GM19351 (cell line): ENCODE data around the gene JMJD6.
"Not testable (repeated sequence)": the region's sequence is repeated elsewhere in the genome, so short reads cannot be mapped to it uniquely, and the experiment has no call there.

Experiments used
- ATAC-seq: cut with Tn5 transposase; IDR thresholded peaks from one replicate; pipeline ENCODE4 v1.9.1; 2021; ENCODE audit warnings: mild to moderate bottlenecking, moderate library complexity; ENCODE audit not compliant: unreplicated experiment

Gene JMJD6

GRCh38 chr17:76700617-76701470 lies 25.6 kb downstream of the JMJD6 start:
- no peak for ATAC-seq

GRCh38 chr17:76700270-76700616 lies 26.2 kb downstream of the JMJD6 start:
- no peak for ATAC-seq

DNA sequence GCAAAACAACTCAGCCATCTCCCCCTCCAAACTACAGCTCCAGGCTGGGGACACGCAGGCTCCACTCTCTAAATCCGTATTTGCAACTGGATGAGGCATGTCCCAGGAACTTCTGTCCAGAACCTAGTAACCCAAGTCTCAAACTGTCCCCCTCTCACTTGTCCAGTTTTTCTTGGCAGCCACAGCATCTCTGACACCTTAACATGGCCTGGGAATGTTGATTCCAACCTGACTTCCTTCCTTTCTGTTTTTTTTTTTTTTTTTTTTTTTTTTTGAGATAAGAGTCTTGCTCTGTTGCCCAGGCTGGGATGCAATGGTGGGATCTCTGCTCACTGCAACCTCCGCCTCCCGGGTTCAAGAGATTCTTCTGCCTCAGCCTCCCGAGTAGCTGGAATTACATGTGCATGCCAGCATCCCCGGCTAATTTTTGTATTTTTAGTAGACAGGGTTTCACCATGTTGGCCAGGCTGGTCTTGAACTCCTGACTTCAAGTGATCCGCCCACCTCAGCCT lies 27.9 kb downstream of the JMJD6 start:
- not testable (repeated sequence) for ATAC-seq

DNA sequence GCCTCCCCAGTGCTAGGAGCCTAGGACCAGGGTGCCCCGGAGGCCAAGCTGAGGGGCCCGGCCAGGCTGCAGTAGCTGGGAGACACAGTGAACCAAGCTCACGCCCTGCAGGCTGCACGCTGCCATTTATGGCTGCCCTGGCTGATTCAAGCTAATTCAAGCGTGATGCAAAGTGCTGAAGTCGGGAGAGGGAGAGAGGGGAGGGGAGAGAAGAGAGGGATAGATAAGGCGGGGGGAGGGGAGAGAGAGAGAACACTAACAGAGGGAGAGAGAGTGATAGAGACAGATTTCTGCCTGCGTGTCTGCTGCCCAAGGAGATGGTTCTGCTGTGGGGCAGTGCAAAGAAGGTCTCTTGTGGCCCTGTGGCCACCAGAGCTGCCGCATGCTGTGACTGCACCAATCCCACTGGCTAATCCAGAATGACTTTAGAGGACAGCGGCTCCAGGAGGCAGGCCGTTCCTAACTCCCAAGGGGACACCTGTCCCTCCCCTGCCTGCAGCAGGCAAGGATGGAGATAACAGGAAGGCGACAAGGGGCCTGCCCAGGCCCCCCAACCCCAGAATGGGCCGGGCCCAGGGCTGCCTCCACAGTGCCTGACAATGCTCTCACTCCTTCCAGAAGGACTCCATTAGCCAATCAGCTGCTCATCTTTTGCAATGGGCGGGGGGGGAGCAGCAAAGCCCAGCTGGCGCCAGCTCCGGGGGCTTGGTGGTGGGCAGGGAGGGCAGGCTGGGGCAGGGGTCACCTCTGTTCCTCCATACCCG lies 28.5 kb downstream of the JMJD6 start:
- no peak for ATAC-seq

- no peak for ATAC-seq
Measured at GRCh38 chr17:76696763-76697701, 29.4 kb downstream of the JMJD6 start.

- ATAC-seq, result no peak
Measured at GRCh38 chr17:76695059-76695831, 31.2 kb downstream of the JMJD6 start.

DNA sequence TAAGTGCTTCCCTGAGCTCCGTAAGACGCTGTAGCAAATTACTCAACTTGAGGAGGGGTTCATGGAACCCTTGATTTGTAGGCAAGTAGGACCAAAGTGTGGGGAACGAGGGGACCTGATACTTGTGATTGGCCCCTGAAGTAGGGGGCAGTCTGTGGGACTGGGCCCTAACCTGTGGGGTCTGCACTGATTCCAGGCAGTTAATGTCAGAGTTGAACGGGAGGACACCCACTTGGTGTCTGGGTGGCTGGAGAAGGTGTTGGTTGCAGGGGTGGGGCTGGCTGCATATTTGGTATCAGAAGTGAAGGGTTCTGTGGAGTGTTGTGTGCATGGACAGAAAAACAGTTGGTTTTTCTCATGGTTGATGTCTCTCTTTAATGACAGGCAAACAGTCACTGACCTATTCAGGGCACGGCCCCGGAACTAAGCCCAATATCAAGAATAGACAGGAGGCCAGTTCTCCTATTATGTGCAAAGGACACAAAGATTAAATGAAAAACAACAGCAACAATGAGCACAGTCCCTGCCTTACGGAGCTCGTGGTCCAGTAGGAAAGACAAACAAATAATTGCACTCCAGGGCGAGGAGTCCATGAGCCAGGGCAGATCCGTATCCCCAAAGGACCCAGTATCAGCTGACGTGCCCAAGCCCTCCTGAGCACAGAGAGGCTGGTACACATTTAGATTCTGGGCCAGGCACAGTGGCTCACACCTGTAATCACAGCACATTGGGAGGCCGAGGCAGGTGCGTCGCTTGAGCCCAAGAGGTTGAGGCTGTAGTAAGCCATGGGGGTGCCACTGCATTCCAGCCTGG lies 34.8 kb downstream of the JMJD6 start:
- no peak for ATAC-seq

- no peak for ATAC-seq
Measured at GRCh38 chr17:76690596-76691280, 35.7 kb downstream of the JMJD6 start.

DNA sequence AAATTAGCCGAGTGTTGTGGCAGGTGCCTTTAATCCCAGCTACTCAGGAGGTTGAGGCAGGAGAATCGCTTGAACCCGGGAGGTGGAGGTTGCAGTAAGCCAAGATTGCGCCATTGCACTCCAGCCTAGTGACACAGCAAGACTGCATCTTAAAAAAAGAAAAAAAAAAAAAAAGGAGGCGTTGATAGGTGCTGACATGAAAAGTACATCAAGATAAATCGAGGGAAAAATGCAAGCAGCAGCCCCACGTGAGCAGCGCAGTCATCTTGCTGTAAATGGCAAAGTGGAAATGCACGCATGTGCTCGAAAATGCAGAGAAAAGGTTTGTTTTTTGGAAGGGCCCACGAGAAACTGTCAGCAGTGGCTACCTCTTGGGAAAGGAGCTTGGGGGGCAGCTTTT lies 36.5 kb downstream of the JMJD6 start:
- no peak for ATAC-seq

- ATAC-seq, result no peak
Measured at GRCh38 chr17:76688165-76688622, 38.2 kb downstream of the JMJD6 start.

- no peak for ATAC-seq
Measured at GRCh38 chr17:76687298-76688164, 38.9 kb downstream of the JMJD6 start.

GRCh38 chr17:76686538-76687297 lies 39.7 kb downstream of the JMJD6 start:
- ATAC-seq, result no peak

DNA sequence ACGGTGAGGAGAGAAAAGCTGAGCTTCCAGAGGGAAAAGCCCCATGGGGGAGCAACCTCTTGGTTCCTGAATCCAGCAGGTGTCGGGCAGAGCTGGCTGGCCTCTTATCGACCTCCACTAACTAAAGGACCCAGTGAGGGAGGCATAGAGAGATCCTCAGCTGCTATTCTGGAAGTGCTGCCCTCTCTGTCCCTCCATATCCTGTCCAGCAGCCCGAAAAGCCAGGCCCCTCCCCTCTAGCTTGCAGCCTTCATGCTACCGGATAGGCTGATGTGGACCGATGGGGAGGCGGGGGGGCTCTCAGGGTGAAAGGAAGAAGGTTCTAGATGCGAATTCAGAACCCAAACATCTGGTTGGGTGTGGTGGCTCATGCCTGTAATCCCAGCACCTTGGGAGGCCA lies 40.6 kb downstream of the JMJD6 start:
- ATAC-seq, result no peak

GRCh38 chr17:76685366-76685765 lies 41.0 kb downstream of the JMJD6 start:
- ATAC-seq, result no peak

DNA sequence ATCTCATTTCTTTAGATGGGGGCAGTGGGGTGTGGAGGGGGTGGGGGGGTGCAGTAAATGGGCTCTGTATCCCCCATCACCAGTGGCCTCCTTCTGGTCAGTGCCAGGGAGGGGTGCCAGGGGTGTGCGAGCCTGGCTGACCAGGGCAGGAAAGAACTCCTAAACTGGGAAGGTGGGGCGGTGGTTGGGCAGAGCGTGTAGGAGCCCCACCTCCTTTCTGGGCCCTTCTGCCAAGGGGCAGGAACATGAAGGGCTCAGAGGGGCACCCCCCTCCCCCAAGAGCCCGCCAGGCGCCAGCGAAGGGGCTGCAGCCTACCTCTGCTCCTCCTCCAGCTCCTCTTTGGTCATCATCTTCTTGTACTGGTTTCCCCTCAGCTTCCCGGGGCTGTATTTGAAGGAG lies 41.6 kb downstream of the JMJD6 start:
- no peak for ATAC-seq

DNA sequence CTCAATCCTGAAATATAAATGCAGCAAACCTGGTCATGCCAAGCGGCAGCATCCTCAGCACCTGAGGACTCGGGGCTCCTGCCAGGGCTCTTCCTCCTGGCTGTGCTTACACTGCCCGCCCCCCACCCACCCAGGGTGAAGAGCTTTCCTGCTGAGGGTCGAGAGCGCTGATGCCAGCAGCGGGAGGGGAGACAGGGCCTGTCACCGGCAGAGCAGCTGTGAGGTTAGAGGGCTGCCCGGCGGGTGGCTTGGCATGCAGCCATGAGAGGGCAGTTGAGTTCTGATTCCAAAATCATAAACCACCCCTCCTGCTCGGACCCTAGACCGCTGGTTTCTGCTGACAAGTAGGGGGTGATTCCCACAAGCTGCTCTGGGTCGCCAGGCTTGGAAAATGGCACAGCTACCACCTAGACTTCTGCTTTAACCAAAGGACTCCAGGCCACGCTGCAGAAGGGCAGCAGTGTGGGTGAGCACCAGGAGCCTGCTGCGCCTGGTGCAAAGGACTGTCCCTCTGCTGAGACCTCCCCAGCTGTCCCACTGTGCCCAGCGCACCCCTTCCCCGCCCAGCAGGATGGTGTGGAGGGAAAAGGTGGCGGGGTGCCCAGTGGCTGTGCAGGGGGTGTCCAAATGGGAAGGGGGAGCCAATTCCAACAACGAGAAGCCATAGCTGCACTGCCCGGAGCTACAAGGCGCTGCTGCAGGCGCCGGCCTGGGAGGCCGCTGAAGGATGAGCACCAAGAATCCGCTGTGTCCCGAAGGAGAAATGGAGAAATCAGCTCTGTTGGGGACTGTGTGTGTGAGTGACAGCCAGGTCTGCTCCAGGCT lies 42.3 kb downstream of the JMJD6 start:
- no peak for ATAC-seq
